HuH-7.5 (cell line): ENCODE measurements around the gene DOK6.
"Not testable (repeated sequence)": the region's sequence is repeated elsewhere in the genome, so short reads cannot be mapped to it uniquely, and the experiment has no call there.

ENCODE experiments used
- DNase-seq: peaks from one replicate; pipeline ENCODE4 v3.0.0; 2011; ENCODE audit warnings: low spot score

DOK6 gene

DNA sequence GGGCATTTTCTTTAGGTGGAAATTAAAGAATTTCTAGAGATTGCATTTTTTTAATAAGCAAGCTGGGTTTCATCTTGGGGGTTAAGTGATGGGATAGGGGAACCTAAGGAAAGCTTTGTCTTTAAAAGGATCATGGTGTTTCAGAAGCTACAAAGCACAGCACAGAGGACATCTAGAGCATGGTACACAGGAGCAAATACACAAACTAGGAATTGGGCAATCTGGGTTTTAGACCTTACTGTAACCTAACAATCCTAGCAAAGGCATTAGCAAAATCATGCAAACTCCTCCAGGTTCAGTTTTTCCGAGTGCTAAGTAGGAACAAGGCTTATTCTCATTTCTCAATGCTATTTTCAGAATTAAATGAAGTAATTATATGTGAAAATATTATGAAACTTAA, 412.9 kb downstream of the DOK6 start:
- DNase-seq: no peak

GRCh38 chr18:69814861-69815385, 414.2 kb downstream of the DOK6 start:
- no peak for DNase-seq

- DNase-seq: no peak
Measured at GRCh38 chr18:69817335-69817940, 416.8 kb downstream of the DOK6 start.

- no peak for DNase-seq
Measured at GRCh38 chr18:69819460-69819859, 418.8 kb downstream of the DOK6 start.

DNA sequence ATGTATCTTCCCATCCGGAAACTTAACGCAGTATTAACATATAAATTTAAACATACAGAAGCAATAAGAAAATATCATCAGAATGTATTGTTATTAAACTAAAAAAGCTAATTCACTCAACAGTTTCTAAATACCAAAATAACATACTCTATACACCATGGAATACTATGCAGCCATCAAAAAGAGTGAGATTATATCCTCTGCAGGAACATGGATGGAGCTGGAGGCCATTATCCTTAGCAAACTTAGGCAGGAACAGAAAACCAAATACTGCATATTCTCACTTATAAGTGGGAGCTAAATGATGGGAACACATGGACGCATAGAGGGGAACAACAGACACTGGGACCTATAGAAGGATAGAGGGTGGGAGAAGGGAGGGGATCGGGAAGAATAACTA, 419.9 kb downstream of the DOK6 start:
- no peak for DNase-seq

- no peak for DNase-seq
Measured at GRCh38 chr18:69830189-69830588, 429.5 kb downstream of the DOK6 start.

GRCh38 chr18:69834980-69835379, 434.3 kb downstream of the DOK6 start:
- not testable (repeated sequence) for DNase-seq

- no peak for DNase-seq
Measured at GRCh38 chr18:69838003-69838402, 437.3 kb downstream of the DOK6 start.

- DNase-seq: no peak
Measured at GRCh38 chr18:69838620-69839411, 438.1 kb downstream of the DOK6 start.

DNA sequence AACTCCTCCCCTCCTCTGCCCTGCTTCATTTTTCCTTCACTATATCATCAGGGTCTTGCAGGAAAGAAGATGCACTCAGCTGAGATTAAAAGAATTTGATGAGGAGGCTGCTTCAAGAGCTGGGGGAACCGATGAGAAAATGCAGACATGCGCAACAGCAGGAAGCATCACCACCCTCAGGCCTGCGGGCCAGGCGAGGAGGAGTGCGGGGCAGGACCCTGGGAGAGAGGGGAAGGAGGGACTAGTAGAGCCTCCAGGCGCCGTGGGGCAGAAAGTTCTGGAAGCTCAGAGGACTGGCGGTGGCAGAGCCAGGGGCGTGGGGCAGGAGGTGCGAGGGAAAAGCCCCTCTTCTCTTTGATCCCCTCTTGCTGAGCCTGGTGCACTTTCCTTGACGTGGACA, 438.8 kb downstream of the DOK6 start:
- no peak for DNase-seq

DNA sequence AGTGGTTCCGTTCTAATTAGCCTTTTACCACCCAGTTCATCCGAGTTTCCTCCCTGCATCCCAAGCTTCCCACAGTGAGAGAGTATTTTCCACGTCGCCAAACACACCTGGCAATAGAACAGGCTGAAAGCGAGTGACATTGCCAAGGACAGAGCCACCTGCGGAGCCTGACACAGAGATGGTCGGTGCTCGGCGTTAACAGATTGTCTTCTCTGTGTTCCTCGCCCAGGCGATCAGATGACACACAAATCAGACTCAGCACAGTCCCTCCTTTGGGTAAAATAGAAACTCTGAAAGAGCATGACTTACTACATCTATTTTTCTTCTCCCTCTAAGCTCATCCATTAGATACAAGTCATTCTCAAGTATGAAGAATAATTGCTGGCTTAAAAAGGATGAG, 439.3 kb downstream of the DOK6 start:
- DNase-seq: no peak

GRCh38 chr18:69840445-69840844, 439.8 kb downstream of the DOK6 start:
- DNase-seq: no peak

- no peak for DNase-seq
Measured at GRCh38 chr18:69841117-69841516, 440.4 kb downstream of the DOK6 start.

- no peak for DNase-seq
Measured at GRCh38 chr18:69843015-69843414, 442.3 kb downstream of the DOK6 start.

- DNase-seq: no peak
Measured at GRCh38 chr18:69844656-69845055, 444.0 kb downstream of the DOK6 start.

- DNase-seq: no peak
Measured at GRCh38 chr18:69845593-69846506, 445.2 kb downstream of the DOK6 start.

GRCh38 chr18:69853051-69853450, 452.4 kb downstream of the DOK6 start:
- DNase-seq: no peak

DNA sequence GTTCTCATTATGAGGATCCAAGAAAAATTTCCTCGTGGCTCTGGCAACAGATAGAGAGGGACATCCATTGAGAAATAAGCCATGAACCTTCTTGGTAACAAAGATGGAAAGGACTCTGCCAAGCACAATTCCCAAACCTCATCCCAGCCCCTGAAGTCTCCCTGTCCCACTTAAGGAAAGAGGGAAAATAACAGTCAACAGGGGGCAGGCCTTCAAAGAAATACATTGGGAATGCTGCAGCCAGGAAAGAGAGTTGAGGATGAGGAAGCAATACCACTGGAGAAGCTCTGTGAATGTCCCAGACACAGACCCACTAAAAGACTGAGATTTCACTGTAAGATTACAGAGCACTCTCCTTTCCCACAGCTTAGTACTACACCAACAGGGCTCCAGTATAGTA, 453.8 kb downstream of the DOK6 start:
- no peak for DNase-seq

DNA sequence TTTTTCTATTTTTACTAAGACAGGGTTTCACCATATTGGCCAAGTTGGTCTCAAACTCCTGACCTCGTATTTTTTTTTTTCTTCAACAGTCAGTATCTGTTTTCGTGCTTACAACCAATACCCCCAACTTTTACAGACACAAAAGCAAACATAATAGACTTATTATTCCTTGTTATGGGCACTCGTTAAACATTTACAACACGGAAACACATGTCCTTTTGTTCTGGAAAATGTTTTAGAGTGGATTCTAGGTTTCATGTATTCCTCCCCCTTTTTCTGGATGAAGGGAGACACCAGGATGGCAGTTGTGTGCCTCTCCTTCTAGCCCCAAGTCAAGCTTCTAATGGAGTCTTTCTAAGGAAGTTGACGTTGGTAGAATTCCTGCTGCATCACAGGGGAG, 458.2 kb downstream of the DOK6 start:
- DNase-seq: no peak

DNA sequence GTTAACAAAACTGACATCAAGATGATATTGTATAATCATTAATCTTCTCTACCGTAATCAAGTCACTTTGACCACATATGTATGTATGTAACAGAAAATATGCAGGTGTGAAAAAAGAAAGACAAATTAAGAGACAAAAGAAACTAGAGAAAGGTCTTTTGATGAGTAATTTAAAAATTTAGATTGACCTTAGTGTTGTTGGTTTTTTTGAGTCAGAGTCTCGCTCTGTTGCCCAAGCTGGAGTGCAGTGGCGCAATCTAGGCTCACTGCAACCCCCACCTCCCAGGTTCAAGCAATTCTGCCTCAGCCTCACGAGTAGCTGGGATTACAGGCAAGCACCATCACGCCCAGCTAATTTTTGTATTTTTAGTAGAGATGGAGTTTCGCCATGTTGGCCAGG, 464.1 kb downstream of the DOK6 start:
- DNase-seq: not testable (repeated sequence)

GRCh38 chr18:69865776-69866175, 465.1 kb downstream of the DOK6 start:
- no peak for DNase-seq

- DNase-seq: no peak
Measured at GRCh38 chr18:69866212-69866611, 465.5 kb downstream of the DOK6 start.

DNA sequence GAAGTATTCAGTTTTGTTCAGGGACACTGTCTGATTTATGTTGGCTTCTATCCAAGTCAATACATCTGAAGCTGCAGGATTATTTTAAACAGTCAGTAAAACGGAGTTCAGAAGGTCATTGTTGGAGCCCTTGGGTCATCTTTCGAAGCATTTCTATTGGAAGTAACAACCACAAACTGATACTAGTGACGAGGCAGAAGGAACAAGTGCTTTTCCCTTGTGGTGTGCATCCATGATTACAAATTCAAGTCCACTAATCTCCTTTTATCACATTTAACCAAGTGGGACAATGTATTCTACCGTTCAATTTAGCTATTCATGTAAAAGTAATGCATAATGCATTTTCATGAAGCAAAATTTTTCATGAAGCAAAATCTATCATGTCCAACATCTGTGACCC, 470.0 kb downstream of the DOK6 start:
- no peak for DNase-seq
